Islet of Langerhans (tissue), 1 donor: ENCODE data around the gene TPSD1.
"Not testable (repeated sequence)": the region's sequence is repeated elsewhere in the genome, so short reads cannot be mapped to it uniquely, and the experiment has no call there.

Source experiments
- FAIRE-seq: peaks from one replicate; lab custom pipeline; 2011; peaks lifted over from hg19 to GRCh38; lab: Jason Lieb, UNC

TPSD1 gene

DNA sequence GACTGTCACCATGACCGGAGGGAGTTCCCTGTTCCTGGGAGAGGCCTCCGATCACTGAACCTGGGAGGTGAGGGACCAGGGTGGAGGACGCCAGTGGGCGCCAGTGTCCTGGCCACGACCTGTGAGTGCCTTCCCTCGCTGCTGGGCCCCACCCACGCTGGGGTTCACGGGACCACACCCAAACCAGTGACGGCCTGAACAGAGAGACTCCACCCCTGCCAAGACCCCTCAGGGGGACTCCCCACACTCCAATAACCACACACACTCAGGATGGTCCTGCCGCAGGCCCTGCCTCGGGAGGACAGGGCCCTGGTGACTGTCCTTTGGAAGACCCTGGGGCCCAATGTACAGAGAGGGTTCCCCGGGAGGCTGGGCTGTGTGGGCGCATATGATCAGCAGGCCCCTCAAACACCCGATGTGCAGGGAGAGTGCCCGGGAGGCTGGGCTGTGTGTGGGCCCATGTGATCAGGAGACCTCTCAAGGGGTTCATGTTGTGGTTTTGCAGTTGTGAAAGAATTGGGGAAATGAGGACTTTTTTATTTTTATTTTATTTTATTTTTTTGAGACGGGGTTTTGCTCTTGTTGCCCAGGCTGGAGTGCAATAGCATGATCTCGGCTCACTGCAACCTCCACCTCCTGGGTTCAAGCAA is 26.6 kb downstream of the TPSD1 start:
- no peak for FAIRE-seq

DNA sequence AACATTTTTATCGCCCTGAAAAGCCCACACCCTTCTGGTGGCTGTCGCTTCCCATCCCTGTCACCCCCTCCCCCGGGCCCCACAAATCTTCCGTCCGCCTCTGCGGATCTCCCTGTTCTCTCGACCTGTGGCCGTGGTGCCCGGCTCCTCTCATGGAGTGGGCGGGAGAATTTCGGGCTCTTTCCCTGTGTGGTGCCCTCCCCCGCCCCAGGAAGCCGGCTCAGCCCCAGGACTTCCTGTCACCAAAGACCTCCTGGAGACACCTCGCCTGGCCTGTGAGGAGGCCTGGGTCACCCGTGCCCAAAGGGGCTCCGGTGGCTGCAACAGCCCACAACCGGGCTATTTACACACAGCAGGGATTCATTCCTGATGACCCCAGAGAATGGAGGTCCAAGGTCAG is 27.4 kb downstream of the TPSD1 start:
- FAIRE-seq, result no peak

DNA sequence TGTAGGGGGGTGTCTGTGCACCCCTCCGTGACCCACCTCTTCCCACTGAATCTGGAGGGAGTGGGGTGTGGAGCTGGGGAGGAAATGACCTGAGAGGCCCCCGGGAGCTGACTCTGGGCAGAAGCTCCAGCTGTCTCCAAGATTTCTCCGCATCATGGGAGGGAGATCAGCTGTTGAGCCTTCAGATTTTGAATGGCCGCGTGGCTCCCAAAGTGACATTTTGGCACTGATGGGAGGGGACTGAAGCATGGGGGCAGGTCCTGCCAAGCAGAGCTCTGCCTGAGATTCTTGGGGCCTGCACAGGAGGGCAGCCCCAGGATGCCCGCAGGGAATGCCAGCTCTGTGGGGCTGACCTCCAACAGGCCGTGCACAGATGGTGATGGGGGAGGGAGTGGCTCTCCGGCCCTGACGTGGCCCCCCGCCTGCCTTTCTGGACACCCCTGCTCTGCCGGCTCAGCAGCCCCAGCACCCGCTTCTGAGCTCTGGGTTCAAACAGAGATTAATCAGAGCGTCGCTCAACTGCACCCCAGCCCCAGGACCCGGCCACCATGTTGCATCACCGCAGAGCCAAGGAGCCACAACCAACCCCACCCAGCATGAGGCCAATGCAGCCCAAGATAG is 28.2 kb downstream of the TPSD1 start:
- no peak for FAIRE-seq

DNA sequence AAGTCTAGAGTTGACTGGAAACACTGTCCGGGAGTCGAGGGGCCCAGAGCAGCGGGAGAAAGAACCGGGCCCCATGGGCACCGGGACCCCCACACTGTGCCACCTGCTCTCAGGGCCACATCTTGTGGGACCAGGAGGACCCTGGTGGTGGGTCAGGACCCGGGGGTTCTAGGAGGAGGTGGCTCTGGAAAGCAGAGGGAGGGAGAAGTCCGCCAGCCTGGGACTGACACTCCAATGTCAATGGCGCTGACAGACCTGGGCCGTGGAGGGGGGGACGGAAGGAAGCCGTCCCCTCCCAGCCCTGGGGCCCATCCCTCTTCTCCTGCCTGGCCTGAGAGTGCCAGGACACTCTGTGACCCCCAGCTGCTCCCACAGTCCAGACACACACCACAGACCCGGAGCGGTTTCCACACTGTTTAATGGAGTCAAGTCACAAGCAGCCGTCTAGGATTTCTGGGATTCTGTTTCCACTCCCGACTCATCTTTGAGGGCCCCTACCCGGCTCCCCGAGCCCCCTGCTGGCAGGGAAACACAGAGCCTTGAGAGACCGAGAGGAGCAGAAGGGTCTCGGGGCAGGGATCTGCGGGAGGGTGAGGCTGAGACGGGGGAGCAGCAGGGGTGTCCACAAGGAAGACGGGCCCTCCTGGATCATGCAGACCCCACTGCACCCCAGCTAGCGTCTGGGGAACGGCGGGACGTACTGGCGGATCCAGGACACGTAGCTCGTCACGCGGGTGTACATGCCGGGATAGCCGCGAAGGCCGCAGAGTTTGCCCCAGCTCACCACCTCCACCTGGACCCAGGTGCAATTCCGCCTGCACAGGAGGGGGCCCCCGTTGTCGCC is 30.0 kb downstream of the TPSD1 start:
- FAIRE-seq, result no peak

DNA sequence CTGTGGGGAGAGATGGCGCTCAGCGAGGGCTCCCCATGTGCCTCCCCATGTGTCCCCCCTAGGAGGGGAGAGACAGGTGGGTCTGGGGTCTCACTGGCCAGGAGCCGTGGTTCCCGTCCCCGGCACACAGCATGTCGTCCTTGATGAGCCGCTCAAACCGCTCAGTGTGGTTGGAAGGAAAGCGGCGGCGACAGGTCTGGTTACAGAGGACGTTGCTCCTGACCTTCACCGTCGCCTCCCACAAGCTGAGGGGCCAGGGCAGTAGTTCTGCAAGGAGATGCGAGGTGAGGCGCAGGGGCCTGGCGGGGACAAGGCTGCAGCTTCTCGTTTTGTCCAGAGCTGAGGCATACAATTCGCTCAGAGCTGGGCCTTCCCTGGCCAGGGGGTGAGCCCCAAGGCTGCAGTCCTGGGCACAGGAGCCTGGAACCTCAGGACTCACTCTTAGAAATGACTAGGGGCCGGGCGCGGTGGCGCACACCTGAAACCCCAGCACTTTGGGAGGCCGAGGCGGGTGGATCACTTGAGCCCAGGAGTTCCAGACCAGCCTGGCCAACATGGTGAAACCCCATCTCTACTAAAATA is 30.7 kb downstream of the TPSD1 start:
- FAIRE-seq, result no peak

DNA sequence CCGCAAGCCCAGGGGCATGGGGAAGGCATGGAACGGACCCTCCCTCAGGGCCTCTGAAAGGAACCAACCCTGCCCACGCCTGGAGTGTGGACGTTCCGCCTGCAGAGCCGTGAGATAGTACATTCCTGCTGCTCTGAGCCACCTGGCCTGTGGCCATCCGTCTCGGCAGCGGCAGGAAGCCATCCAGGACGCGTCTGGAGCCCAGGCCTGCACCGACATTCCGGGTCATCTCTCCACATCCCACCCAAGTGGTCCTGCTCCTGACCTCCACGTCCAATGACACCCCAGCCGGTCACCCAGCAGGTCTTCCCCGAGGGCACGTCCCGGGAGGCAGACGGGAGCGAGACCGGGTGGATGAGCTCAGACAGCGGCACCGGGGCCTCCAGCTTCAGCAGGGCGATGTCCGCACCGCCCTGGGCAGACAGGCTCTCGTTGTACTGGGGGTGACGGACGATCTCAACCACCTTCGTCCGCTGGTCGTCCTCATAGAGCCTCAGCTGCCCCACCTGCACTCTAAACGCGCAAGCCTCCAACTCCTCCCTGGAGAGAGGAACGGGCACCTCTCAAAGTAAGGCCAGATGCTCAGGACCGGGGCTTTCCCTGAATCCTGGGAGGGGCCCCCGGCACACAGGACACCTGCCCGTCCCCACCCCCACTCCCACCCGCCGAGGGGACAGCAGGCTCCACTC is 32.3 kb downstream of the TPSD1 start:
- FAIRE-seq, result no peak

DNA sequence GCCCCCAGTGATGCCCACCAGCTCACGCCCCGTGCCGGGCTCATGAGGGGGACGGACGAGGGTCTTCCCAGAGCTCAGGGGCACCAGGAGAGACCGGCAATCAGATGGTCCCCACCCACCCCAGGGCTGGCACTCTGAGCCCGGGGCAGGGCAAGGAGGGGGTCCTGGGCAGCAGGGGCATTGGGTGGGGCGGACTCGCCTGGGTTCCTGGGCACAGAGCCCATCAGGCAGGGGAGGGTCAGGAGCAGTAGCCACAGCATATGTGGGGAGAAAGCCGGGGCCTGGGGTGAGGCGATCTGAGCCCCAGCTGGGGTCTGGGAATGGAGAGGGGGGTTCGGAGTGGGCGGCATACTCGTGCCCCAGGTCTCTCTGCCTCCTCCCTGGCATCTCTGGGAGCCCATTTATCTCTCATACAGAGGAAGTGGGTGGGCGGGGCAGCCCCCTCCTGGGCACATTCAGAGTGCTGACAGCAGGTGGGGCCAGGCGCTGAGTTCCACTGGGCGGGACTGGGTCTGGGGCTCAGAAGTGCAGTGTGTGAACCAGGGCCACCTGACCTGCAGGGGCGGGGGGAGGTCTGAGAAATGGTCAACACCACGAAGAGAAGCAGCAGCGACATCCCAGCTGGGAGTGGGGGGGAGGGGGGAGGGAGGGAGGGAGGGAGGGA is 33.1 kb downstream of the TPSD1 start:
- no peak for FAIRE-seq

DNA sequence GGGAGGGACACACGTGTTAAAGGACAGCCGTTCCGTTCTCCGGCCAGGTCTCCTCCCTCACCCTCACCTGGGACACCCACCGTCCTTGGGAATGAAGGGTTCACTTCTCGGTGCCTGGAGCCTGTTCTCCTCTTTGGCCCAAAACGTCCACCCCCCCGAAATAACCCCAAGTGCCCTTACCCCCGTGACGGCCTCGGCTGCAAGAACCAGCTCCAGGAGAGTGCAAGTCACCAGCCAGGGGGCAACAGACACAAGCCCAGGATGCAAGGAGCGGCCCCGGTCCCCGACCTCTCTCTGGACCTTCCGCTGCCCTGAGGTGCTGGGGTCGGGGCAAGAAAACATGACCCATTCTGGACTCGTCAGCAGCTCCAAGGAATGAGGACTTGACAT is 33.6 kb downstream of the TPSD1 start:
- FAIRE-seq, result no peak

DNA sequence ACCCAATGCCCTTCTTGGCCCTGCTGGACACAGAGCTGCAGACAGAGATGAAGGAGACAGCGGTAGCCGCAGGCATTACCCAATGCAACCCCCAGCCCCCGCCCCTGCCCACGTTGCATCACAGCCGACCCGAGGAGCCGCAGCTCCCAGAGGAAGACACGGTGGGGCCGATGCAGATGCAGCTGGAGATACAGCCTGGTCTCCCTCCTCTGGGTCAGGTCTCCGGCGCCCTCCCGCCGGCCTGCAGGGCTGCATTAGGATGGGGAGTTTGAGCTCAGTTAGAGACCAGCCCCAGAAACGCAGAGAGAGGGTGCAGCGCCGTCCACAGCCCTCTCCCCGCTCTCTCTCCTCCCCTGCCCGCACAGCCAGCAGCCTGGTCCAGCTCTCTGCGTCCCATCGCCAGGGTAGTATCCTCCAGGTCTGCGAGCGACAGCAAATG is 34.2 kb downstream of the TPSD1 start:
- FAIRE-seq, result no peak

DNA sequence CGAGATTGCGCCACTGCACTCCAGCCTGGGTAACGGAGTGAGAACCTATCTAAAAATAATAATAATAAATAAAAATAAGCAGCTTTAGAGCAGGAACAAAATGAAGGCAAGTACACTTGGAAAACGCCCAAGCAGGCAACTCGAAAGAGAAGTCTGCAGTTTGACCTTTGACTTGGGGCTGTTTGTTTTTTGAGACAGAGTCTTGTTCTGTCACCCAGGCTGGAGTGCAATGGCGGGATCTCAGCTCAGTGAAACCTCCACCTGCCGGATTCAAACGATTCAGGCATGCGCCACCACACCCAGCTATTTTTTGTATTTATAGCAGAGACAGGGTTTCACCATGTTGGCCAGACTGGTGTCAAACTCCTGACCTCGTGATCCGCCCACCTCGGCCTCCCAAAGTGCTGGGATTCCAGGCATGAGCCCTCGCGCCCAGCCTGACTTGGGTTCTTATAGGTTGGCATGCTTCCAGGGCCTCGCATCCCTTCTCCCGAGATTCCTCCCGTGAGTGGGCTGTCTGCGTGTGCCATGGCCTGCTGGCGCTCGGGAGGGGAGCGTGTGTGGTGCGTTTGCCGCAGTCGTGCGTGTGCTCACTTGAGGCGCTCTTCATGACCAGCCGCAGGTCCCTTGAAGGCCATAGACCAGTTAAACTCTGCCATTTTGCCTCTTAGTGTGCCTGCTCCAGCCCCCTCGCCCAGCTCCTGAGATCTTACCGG is 35.1 kb downstream of the TPSD1 start:
- FAIRE-seq, result no peak

DNA sequence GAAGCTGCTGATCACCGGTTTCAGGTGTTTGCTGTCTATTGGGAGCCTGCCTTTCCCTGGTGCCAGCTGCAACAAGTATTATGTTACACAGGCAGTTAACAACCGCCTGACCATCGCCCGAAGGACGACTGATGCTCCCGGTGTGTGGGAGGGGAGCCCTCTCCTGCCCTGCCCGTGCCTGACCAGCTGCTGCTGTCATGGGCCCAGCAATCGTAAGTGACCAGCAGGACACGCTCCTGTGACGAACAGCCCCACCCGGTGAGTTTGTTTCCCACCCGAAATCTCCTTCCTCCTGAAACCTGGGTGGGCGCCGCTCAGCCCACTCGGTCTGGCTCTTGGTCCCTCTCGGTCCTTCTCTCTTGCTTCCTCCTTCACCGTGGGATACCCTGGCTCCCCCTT is 35.7 kb downstream of the TPSD1 start:
- no peak for FAIRE-seq

DNA sequence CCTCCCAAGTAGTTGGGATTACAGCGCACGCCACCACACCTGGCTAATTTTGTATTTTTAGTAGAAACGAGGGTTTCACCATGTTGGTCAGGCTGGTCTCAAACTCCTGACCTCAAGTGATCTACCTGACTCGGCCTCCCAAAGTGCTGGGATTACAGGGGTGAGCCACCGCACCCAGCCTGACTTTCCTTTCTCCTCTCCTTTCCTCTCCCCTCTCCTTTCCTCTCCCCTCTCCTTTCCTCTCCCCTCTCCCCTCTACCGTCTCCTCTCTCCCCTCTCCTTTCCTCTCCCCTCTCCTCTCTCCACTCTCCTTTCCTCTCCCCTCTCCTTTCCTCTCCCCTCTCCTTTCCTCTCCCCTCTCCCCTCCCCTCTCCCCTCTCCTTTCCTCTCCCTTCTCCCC is 36.3 kb downstream of the TPSD1 start:
- not testable (repeated sequence) for FAIRE-seq

DNA sequence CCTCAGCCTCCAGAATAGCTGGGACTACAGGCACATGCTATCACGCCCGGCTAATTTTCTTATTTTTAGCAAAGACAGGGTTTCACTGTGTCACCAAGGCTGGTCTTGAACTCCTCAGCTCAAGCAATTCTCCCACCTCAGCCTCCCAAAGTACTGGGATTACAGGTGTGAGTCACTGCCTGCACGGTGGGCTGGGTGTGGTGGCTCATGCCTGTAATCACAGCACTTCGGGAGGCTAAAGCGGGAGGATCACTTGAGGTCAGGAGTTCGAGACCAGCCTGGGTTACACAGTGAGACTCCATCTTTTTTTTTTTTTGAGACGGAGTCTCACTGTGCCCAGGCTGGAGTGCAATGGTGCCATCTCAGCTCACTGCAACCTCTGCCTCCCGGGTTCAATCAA is 36.9 kb downstream of the TPSD1 start:
- not testable (repeated sequence) for FAIRE-seq

DNA sequence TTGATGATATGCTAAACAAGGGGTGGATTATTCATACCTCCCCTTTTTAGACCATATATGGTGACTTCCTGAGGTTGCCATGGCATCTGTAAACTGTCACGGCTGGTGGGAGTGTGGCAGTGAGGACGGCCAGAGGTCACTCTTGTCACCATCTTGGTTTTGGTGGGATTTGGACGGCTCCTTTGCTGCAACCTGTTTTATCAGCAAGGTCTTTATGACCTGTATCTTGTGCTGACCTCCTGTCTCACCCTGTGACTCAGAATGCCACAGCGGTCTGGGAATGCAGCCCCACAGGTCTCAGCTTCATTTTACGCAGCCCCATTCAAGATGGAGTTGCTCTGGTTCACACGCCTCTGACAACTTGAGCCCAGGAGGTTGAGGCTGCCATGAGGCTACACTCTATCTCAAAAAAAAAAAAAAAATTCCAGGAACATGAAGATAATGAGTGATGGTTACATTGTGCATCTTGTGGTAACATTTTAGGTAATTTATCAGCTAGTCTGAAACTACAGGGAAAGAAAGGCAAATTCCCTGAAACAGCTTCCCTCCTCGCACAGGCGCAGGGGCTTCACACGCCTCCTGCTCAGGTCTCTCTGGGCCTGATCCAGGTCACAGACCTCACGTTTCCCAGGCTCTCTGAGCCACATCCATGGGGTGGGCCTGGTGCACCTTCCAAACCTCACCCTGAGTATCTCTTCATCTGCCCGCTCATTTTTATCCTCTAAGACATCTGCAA is 38.2 kb downstream of the TPSD1 start:
- FAIRE-seq, result no peak

DNA sequence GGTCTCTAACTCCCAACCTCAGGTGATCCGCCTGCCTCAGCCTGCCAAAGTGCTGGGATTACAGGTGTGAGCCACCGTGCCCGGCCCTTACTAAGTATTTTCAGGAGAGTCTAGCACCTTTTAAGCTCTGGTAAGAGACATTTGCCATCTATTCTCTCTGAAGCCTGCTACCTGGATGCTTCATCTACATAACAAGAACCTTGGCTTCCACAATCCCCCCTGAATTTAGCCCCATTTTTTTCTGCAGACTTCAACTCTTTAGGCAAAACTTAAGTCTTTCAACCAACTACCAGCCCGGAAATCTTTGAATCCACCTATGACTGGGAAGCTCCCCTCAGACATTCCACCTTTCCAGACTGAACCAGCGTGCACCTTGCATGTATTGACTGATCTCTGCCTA is 39.6 kb downstream of the TPSD1 start:
- no peak for FAIRE-seq

DNA sequence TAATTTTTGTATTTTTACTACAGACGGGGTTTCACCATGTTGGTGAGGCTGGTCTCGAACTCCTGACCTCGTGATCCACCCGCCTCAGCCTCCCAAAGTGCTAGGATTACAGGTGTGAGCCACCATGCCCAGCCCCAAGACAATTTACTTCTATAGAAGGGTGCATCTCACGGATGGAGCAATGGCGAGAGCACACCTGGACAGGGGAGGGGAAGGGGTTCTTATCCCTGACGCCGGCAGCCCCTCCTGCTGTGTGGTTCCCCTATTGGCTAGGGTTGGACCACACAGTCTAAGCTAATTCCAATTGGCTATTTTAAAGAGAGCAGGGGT is 40.8 kb downstream of the TPSD1 start:
- not testable (repeated sequence) for FAIRE-seq

DNA sequence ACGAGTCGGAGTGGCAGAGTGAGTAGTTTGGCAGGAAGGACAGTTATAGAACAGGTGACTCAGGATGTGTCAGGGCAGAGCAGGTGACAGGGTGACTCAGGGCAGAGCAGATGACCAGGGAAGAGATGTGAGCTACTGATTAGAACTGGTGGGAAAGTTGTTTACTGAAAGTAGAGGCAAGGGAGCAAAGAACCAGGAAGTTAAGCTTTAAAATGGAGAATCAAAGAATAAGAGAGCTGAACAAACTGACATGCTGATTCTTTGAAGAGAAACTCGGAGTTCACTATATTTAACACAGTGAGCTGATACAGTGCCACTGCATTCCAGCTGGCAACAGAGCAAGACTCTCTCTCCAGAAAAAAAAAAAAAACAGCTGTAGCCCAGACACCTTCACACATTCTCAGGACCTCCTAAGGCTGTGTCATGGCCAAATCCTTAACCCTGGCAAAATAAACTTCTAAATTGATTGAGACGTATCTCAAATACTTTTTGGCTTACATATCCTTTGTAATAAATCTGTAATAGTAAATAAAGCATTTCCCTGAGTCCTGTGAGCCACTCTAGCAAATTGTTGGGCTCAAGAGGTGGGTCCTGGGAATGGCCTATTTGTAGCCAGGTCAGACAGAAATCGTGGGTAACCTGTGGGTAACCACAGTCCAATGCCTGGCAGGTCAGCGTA is 41.3 kb downstream of the TPSD1 start:
- peak; percentile 86 for FAIRE-seq

DNA sequence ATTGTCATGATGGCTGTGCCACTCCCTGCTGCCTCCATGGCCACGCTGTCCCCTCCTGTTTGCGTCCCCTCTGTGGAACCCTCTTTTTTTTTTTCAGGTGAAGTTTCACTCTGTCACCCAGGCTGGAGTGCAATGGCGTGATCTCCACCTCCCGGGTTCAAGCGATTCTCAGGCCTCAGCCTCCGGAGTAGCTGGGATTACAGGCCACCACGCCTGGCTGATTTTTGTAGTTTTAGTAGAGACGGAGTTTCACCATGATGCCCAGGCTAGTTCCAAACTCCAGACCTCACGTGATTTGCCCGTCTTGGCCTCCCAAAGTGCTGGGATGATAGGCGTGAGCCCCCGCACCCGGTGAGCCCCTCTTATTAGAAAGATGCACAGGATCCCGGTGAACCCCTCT is 42.5 kb downstream of the TPSD1 start:
- no peak for FAIRE-seq

DNA sequence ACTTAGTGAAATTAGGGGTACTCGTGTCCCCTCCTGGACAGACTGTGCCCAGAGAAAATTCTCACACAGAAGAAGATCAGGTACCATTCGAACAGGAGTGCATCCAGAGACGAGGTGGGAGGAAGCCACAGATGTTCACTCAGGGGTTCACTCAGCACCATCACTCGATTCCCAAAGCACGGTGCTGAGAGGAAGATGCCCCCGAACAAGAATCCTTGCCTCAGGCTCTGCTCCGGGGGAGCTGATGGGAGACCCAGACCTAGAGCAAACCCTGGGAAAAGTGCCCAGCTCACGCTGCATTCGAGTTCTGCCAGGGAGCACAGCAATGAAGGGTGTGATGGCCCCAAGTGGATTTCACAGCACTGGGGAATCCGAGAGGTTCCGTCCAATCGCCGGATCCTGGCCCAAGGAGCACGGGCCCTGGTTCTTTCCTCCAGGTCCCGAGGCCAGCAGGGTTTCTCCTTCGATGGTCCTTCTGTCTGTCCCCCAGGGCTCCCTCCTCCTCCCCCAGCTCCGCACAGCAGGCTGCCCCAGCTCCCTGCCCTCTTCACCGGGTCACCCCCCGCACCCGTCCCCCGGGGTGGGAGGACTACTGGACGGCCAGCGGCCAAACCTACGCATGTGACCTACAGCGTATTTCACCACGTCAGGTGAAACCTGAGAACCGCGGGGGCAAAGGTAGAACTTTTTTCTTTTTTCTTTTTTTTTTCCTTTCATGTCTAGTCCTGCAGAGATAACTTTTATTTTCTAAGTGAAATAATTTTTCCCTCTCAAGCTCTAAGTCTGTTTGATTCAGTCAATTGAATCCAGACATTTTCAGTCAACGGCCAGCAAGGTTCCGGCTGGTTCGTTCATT is 43.4 kb downstream of the TPSD1 start:
- FAIRE-seq, result peak; percentile 21
